Islet precursor cell (in vitro differentiated cells): ENCODE data around the gene CASK.
A peak's percentile ranks its signal among the peaks of the same experiment; 100 is the strongest.
"Not testable (repeated sequence)": the region's sequence is repeated elsewhere in the genome, so short reads cannot be mapped to it uniquely, and the experiment has no call there.

Experiments
- DNase-seq: peaks from one replicate; pipeline ENCODE4 v3.0.0-alpha.2; 2018

Gene CASK

GRCh38 chrX:41616935-41617334 is 306.4 kb downstream of the CASK start:
- DNase-seq = peak; percentile 62

GRCh38 chrX:41616255-41616654 is 307.1 kb downstream of the CASK start:
- DNase-seq = no peak

GRCh38 chrX:41608244-41608643 is 315.1 kb downstream of the CASK start:
- DNase-seq = no peak

- no peak for DNase-seq
Measured at GRCh38 chrX:41607264-41607832, 316.0 kb downstream of the CASK start.

- not testable (repeated sequence) for DNase-seq
Measured at GRCh38 chrX:41606057-41606456, 317.3 kb downstream of the CASK start.

- DNase-seq = peak; percentile 60
Measured at GRCh38 chrX:41604766-41605543, 318.4 kb downstream of the CASK start.

GRCh38 chrX:41604177-41604576 is 319.2 kb downstream of the CASK start:
- no peak for DNase-seq

GRCh38 chrX:41603596-41603995 is 319.8 kb downstream of the CASK start:
- DNase-seq = no peak

- no peak for DNase-seq
Measured at GRCh38 chrX:41602816-41603345, 320.5 kb downstream of the CASK start.

- no peak for DNase-seq
Measured at GRCh38 chrX:41600291-41600690, 323.1 kb downstream of the CASK start.

GRCh38 chrX:41599507-41599906 is 323.8 kb downstream of the CASK start:
- DNase-seq = no peak

GRCh38 chrX:41596596-41596995 is 326.8 kb downstream of the CASK start:
- DNase-seq = no peak

GRCh38 chrX:41594634-41595033 is 328.7 kb downstream of the CASK start:
- DNase-seq = no peak

- no peak for DNase-seq
Measured at GRCh38 chrX:41591906-41592305, 331.4 kb downstream of the CASK start.

- DNase-seq = no peak
Measured at GRCh38 chrX:41590641-41591040, 332.7 kb downstream of the CASK start.

GRCh38 chrX:41589634-41590270 is 333.6 kb downstream of the CASK start:
- DNase-seq = no peak

GRCh38 chrX:41588271-41588670 is 335.1 kb downstream of the CASK start:
- DNase-seq = no peak

- no peak for DNase-seq
Measured at GRCh38 chrX:41580423-41581064, 342.8 kb downstream of the CASK start.

GRCh38 chrX:41563876-41564275 is 359.5 kb downstream of the CASK start:
- no peak for DNase-seq

GRCh38 chrX:41561045-41561444 is 362.3 kb downstream of the CASK start:
- peak; percentile 63 for DNase-seq

- DNase-seq = no peak
Measured at GRCh38 chrX:41559235-41560052, 363.9 kb downstream of the CASK start.

- no peak for DNase-seq
Measured at GRCh38 chrX:41558531-41558930, 364.8 kb downstream of the CASK start.

GRCh38 chrX:41556958-41557357 is 366.4 kb downstream of the CASK start:
- DNase-seq = no peak
